Measurements from ENCODE around the gene ERC1. TPM values are rescaled to one million over a fixed set of nuclear protein-coding genes. Genes with fewer than 3 reads are reported as not detected.

The ERC1 gene
- total and polyA plus RNA-seq, 2 donors from 2014 or later = 5.1 to 68.3 TPM

GRCh38 chr12:1054117-1054870 is 63.3 kb downstream of the ERC1 start:
- no peak for FAIRE-seq
- H3K27ac ChIP-seq (ENCODE audit: low read depth in 2 of 2, low read length in 2 of 2) = no peak overlapping the region
- H3K27me3 ChIP-seq (ENCODE audit: control insufficient read depth, insufficient read depth, low read length) = no peaks in the 10 kb centered on the region
- peaks cover 0 to 3% (median 0%) of the 10 kb centered on the region in 3 donors for H3K9me3 ChIP-seq (ENCODE audit: control insufficient read depth in 2 of 3, insufficient read depth in 1 of 3, low read length in 3 of 3)
- intact Hi-C loops (cut with DNase I) = no loop called here
- TF ChIP-seq, protein P1, sequence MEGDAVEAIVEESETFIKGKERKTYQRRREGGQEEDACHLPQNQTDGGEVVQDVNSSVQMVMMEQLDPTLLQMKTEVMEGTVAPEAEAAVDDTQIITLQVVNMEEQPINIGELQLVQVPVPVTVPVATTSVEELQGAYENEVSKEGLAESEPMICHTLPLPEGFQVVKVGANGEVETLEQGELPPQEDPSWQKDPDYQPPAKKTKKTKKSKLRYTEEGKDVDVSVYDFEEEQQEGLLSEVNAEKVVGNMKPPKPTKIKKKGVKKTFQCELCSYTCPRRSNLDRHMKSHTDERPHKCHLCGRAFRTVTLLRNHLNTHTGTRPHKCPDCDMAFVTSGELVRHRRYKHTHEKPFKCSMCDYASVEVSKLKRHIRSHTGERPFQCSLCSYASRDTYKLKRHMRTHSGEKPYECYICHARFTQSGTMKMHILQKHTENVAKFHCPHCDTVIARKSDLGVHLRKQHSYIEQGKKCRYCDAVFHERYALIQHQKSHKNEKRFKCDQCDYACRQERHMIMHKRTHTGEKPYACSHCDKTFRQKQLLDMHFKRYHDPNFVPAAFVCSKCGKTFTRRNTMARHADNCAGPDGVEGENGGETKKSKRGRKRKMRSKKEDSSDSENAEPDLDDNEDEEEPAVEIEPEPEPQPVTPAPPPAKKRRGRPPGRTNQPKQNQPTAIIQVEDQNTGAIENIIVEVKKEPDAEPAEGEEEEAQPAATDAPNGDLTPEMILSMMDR (IDR thresholded peaks at IDR 0.05; ENCODE audit: borderline replicate concordance, extremely low read depth, insufficient read depth) = no peak
- H3K4me3 ChIP-seq (ENCODE audit: low read length in 3 of 3) = no peak overlapping the region
- H3K4me1 ChIP-seq (ENCODE audit: control insufficient read depth in 2 of 3, insufficient read depth in 2 of 3, low read depth in 1 of 3, low read length in 3 of 3) = peaks cover 0 to 4% (median 0%) of the 10 kb centered on the region in 3 donors
- H3K36me3 ChIP-seq (ENCODE audit: control insufficient read depth in 2 of 3, insufficient read depth in 3 of 3, low read length in 3 of 3) = no peaks in the 10 kb centered on the region
- peak in 1 of 5 donors; percentile 18 for DNase-seq
- H3K9ac ChIP-seq (ENCODE audit: low read length in 3 of 3) = no peak overlapping the region

DNA sequence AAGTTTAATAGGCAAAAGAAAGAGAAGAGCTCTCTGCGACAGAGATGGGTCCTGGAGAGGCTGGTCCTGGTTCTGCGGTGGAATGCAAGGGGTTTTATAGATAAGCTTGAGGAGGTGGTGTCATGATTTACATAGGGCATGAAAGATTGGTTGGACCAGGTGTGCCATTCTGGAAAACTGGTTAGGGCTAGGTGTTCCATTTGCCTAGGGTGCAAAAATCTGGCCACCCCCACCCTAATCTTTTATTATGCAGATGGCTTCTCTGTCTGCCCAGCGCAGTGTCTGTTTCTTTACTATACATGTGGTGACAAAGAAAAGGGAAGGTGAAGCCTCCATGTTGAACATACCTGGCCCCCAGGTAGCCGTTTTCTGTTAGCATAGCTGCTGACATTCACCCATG is 65.4 kb downstream of the ERC1 start:
- DNase-seq (no peak), FAIRE-seq (no peak)
- no peak overlapping the region for H3K4me3 ChIP-seq (ENCODE audit: low read length in 3 of 3)
- peaks cover 0 to 4% (median 0%) of the 10 kb centered on the region in 3 donors for H3K9me3 ChIP-seq (ENCODE audit: control insufficient read depth in 2 of 3, insufficient read depth in 1 of 3, low read length in 3 of 3)
- no peaks in the 10 kb centered on the region for H3K27me3 ChIP-seq (ENCODE audit: control insufficient read depth, insufficient read depth, low read length)
- H3K9ac ChIP-seq (ENCODE audit: low read length in 3 of 3) = no peak overlapping the region
- no peaks in the 10 kb centered on the region for H3K36me3 ChIP-seq (ENCODE audit: control insufficient read depth in 2 of 3, insufficient read depth in 3 of 3, low read length in 3 of 3)
- H3K4me1 ChIP-seq (ENCODE audit: control insufficient read depth in 2 of 3, insufficient read depth in 2 of 3, low read depth in 1 of 3, low read length in 3 of 3) = peaks cover 0 to 4% (median 0%) of the 10 kb centered on the region in 3 donors
- TF ChIP-seq, protein P1 (IDR thresholded peaks at IDR 0.05; ENCODE audit: borderline replicate concordance, extremely low read depth, insufficient read depth) = no peak
- intact Hi-C loops (cut with DNase I) = no loop called here
- no peak overlapping the region for H3K27ac ChIP-seq (ENCODE audit: low read depth in 2 of 2, low read length in 2 of 2)

DNA sequence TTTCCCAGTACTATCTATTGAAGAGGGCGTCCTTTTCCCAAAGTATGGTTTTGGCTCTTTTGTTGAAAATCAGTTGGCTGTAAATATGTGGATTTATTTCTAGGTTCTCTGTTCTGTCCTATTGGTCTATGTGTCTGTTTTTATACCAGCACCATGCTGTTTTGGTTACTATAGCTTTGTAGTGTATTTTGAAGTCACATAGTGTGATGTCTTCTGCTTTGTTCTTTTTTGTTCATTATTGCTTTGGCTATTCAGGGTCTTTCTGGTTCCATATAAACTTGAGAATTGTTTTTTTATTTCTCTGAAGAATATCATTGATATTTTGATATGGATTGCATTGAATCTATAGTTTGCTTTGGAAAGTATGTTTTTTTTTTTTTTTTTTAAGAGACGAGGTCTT is 67.4 kb downstream of the ERC1 start:
- Histone ChIP-seq H3K9ac (ENCODE audit: low read length in 3 of 3) (no peak overlapping the region), H3K36me3 (ENCODE audit: control insufficient read depth in 2 of 3, insufficient read depth in 3 of 3, low read length in 3 of 3) (no peaks in the 10 kb centered on the region), H3K4me1 (ENCODE audit: control insufficient read depth in 2 of 3, insufficient read depth in 2 of 3, low read depth in 1 of 3, low read length in 3 of 3) (peaks cover 0 to 1% (median 0%) of the 10 kb centered on the region in 3 donors), H3K4me3 (ENCODE audit: low read length in 3 of 3) (no peak overlapping the region), H3K27me3 (ENCODE audit: control insufficient read depth, insufficient read depth, low read length) (no peaks in the 10 kb centered on the region), H3K27ac (ENCODE audit: low read depth in 2 of 2, low read length in 2 of 2) (no peak overlapping the region), H3K9me3 (ENCODE audit: control insufficient read depth in 2 of 3, insufficient read depth in 1 of 3, low read length in 3 of 3) (peaks cover 0 to 5% (median 0%) of the 10 kb centered on the region in 3 donors)
- DNase-seq = no peak
- TF ChIP-seq, protein P1 (IDR thresholded peaks at IDR 0.05; ENCODE audit: borderline replicate concordance, extremely low read depth, insufficient read depth) = no peak
- intact Hi-C loops (cut with DNase I) = no loop called here
- FAIRE-seq = no peak

Measured in kidney (tissue), 14 donors.